ENCODE measurements around the gene DIO3.

Gene DIO3

DNA sequence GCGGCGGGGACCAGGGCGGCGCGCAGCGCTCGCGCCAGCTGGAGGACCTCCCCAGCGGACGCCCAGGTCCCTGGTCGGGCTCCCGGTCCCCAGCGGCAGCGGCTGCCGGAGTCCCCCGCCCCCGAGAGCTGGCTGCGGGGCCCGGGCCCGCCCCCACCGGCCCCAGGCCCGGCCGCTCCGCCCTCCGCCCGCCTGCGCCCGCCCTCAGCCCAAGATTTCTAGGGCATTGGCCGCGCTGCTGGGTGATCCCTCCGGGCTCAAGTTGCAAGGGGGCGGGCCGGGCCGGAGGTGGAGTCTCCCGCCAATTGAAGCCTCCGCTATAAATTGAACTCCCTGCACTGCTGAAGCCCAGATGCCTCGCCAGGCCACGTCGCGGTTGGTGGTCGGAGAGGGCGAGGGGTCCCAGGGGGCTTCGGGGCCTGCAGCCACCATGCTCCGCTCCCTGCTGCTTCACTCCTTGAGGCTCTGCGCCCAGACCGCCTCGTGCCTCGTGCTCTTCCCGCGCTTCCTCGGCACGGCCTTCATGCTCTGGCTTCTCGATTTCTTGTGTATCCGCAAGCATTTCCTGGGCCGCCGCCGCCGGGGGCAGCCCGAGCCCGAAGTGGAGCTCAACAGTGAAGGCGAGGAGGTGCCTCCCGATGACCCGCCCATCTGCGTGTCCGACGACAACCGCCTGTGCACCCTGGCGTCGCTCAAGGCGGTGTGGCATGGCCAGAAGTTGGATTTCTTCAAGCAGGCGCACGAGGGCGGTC, at the start of gene DIO3:
Gene DIO3 (plus strand): TSS at position 351 of the 752 bp plus-strand sequence.
- no peak for DNase-seq

- DNase-seq, result no peak
These were observed 49.5 kb upstream of the DIO3 start for GRCh38 chr14:101511620-101512375.

DNA sequence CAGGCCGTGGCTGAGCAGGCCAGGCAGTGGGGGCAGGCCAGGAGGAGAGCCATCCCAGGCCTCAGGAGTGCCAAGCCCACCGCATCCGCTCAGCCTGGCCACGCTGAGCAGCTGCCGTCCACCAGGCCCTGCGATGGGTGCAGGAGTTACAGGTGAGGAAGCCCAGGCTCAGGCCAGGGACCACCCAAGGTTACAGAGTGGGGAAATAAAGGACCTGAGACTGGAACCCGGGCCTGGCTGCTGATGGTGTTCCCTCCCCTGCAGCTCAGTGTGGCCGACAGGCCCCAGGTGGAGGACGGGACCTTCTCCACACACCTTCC, 49.0 kb upstream of the DIO3 start:
- DNase-seq, result no peak

- no peak for DNase-seq
These were observed 47.2 kb upstream of the DIO3 start for GRCh38 chr14:101514136-101514535.

- DNase-seq, result no peak
These were observed 44.9 kb upstream of the DIO3 start for GRCh38 chr14:101516401-101516800.

GRCh38 chr14:101518611-101519473, 42.5 kb upstream of the DIO3 start:
- DNase-seq, result no peak

DNA sequence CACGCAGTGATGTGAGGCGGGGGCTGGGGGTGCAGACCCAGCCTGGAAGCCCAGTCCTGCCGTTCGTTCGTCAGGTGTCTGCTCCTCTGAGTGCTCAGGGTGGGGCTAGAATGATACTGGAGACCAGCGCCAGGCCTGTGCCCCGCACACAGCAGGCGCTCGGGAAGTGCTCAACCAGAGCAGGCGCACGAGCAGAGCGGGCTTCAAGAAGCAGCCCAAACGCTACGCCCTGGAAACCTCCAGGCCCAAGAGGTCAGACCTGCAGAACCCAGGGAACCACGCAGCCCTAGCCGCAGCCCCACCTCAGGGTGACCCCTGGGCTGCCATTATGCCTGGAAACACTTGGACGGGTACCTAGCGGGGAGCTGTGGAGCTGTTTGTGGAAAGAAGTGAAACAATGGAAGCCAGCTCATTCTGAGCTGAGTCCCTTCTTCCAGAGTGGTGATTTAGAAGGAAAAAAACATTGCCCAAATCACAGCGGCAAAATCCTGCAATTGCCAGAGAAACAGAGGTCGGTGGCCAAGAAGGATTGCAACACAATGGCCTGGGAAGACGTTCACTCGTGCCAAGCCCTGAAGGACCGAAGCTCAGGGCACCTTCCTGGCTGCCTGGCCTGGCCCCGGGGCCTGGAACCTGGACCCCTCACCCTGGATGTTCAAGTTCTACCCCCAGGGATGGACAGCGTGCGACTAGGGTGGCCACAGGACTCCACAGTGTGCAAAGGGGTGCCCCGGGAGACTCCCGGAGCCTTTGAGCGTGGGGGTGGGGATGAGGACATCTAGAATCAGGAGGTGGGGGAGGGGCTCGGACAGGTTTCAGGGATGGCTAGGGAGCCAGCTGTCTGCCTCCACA, 40.4 kb upstream of the DIO3 start:
- no peak for DNase-seq

- no peak for DNase-seq
These were observed 39.8 kb upstream of the DIO3 start for GRCh38 chr14:101521473-101521915.

DNA sequence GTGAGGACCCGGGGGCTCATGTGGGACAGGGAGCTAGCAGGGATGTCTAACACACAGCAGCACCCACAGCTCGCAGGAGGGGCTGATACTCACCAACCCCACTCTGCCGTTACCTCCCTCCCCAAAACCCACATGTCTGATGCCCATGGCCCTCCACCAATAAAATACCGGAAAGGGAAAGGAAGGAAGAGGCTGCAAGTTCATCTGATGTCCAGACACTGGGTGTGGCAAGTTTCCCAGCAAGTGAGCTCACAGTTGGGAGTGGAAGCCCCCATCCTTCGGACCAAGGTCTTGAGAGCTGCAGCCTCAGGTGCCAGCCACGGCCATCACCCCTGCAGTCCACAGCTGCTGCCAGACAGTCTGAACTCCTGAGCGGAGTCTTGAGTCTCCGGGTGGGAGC, 39.3 kb upstream of the DIO3 start:
- no peak for DNase-seq

DNA sequence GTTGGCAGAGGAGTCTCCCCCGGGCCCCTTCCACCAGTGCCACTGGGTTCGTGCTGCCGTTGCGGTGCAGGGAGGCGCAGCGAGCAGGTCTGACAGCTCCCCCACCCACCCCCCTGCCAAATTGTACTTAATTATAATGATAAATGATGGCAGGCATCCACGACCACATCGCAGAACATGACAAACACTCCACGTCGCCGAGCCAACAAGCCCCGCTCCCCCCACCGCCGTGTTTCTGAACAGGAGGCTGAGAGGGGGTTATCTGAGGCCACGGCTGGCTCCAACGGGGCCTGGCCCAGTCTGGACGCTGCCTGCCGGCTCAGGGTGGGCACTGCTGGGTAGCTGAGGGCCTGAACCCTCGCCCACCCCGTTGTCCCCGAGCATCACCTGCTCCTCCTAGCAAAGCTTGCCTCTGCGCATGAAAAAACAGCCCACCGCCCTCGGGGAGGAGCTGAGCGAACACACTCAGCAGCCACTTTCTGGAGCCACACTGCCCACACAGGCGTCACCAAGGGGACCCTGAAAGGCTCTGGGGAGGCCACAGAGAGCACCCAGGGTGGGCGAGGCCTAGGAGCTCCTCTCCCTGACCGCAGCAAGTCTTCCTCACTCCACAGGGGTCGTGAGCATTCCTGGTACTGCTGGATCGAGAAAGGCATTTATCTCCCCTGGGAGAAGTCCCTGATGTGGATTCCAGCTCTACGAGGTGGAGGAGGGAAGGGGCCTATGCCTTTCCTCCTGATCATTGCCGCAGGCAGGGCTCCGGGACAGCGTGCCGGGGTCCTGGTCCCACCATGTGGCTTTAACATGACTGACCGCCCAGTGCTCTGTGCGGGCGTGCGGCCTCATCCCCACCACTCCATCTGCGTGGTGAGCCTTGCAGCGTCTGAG, 35.4 kb upstream of the DIO3 start:
- no peak for DNase-seq

GRCh38 chr14:101527987-101528386, 33.3 kb upstream of the DIO3 start:
- no peak for DNase-seq

DNA sequence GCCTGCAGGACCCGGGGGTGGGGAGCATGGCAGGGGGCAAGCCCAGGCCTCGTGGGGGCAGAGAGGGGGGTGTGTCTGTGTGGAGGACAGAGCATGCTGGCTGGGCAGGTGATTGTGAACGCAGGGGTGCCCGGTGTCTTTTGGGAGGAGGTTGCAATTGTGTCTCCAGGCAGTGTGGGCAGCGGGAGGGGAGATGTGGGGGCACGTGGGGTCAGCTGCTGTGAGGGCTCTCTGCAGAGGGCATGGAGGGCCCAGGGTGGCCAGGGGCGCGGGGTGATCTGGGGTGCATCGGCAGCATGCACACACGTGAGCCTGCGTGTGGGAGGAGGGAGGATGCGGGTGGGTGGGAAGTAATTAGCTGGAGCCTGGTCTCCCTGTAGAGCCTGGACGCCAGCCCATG, 32.2 kb upstream of the DIO3 start:
- DNase-seq, result no peak

DNA sequence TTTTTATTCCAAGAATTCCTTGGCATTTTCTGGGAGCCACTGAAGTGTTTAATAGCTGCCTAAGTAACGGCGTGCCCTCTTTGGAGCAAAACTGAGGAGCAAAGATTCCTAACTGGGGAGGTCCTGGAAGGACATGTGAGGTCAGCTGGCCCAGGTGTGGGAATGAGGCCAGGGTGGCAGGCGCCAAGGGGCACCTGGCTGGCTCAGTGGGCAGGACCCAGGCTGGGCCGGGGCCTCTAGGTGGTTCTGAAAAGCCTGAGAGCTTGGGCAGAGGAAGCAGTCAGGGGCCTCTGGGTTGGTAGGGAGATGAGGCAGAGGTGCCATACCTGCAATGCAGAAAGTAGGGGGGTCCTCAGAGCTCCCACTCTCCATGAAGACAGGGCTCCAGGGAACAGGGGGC, 27.1 kb upstream of the DIO3 start:
- no peak for DNase-seq

DNA sequence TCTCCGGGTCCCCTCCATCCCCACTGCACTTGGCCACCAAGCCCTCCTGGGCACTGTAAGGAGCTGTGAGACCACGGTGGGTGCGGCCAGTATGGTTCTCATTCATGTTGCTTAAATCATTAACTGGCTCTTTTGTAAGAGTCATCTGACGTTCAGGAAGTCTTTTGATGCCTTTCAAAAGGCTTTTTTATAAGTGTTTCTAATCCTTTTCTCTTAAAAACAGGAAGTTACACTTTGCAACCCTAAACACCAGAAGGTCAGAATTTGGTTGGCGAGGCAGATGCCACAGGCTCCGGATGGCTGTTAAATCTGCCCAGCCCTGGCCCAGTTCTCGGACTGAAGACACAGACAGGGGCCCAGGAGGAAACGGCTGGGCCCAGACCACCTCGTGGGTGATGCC, 26.1 kb upstream of the DIO3 start:
- DNase-seq, result peak; percentile 14

- no peak for DNase-seq
These were observed 25.5 kb upstream of the DIO3 start for GRCh38 chr14:101535701-101536207.

DNA sequence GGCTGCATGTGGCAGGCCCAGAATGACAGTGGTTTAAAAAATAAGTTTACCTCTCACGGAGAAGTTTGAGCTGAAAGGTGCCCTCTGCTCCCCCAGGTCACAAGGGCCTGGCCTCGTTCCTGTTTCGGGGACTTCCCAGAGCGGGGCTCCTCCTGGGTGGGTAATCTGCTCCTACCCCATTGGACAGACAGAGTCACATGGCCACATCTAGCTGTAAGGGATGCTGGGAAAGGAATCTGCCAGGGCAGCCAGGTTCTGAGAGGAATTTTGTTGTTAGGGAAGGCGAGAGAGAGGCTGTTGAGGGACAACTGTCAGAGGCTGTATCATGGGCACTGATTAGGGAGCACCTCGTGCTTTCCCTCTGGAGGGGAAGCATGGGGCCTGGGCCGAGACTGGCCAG, 24.0 kb upstream of the DIO3 start:
- no peak for DNase-seq

- no peak for DNase-seq
These were observed 22.4 kb upstream of the DIO3 start for GRCh38 chr14:101538878-101539277.

GRCh38 chr14:101539880-101540279, 21.4 kb upstream of the DIO3 start:
- no peak for DNase-seq

- DNase-seq, result no peak
These were observed 20.5 kb upstream of the DIO3 start for GRCh38 chr14:101540481-101541462.

DNA sequence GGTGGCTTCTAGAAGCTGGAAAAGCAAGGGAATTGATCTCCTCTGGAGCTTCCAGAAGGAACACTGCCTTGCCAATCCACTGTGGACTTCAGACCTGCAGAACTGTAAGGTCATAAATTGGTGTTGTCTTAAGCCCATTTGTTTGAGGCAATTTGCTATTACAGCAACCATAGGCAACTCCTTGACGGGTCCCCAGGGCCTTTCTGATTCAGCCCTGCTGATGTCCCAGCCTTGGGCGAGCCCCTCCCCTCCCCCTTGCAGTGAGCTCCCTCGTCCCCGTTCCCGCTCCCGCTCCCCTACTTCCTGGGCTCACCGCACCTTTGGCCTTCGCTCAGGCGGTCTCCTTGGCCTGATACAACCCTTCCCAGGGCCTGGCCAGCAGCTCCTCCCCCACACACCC, 18.9 kb upstream of the DIO3 start:
- DNase-seq, result no peak
